Ishikawa (cell line): ENCODE measurements around the gene ARF6.

ENCODE experiments used
- CEBPB ChIP-seq: IDR thresholded peaks from 2 replicates; pipeline ENCODE4 v1.6.1; 2012
- CREB1 ChIP-seq: IDR thresholded peaks from 2 replicates; pipeline ENCODE4 v1.6.1; 2012; ENCODE audit warnings: low read depth
- EGR1 ChIP-seq: IDR thresholded peaks from 2 replicates; pipeline ENCODE4 v1.6.1; 2012
- EP300 ChIP-seq: IDR thresholded peaks from 2 replicates; pipeline ENCODE4 v1.6.1; 2012; ENCODE audit warnings: borderline replicate concordance
- FOXM1 ChIP-seq: IDR thresholded peaks from 2 replicates; pipeline ENCODE4 v1.6.1; 2012; ENCODE audit warnings: low read depth, borderline replicate concordance
- MAX ChIP-seq: IDR thresholded peaks from 2 replicates; pipeline ENCODE4 v1.6.1; 2012
- NFIC ChIP-seq: IDR thresholded peaks from 2 replicates; pipeline ENCODE4 v1.6.1; 2012
- RAD21 ChIP-seq: IDR thresholded peaks from 2 replicates; pipeline ENCODE4 v1.6.1; 2012; ENCODE audit warnings: low read depth
- REST ChIP-seq: IDR thresholded peaks from 2 replicates; pipeline ENCODE4 v1.6.1; 2012; ENCODE audit warnings: low read depth, mild to moderate bottlenecking
- TAF1 ChIP-seq: IDR thresholded peaks from 2 replicates; pipeline ENCODE4 v1.6.1; 2012; ENCODE audit warnings: low read depth, mild to moderate bottlenecking
- TCF12 ChIP-seq: IDR thresholded peaks from 2 replicates; pipeline ENCODE4 v1.6.1; 2012; ENCODE audit warnings: low read depth
- TEAD4 ChIP-seq: IDR thresholded peaks from 2 replicates; pipeline ENCODE4 v1.6.1; 2012
- USF1 ChIP-seq: IDR thresholded peaks from 2 replicates; pipeline ENCODE4 v1.6.1; 2012
- YY1 ChIP-seq: IDR thresholded peaks from 2 replicates; pipeline ENCODE4 v1.6.1; 2012; ENCODE audit warnings: low read depth
- ZBTB7A ChIP-seq: IDR thresholded peaks from 2 replicates; pipeline ENCODE4 v1.6.1; 2012; ENCODE audit warnings: low read depth

The ARF6 gene

GRCh38 chr14:49892301-49892635, 614 bp upstream of the ARF6 start:
- TF ChIP-seq MAX (no peak; the same call in 1 of the 2 replicates), FOXM1 (peak; percentile 10; the same call in 1 of the 2 replicates), EP300 (0 out of 2 replicates have a peak, but pooled peaks have one; percentile 5)

- TF ChIP-seq RAD21 (no peak), EGR1 (peak; percentile 32)
These were observed 679 bp downstream of the ARF6 start for GRCh38 chr14:49893309-49894213.

GRCh38 chr14:49895480-49895879, 2.6 kb downstream of the ARF6 start:
- TF ChIP-seq USF1 (no peak), NFIC (no peak), MAX (no peak), CREB1 (no peak), RAD21 (no peak)

- TF ChIP-seq EP300: no peak
- TF ChIP-seq ZBTB7A: no peak
- TF ChIP-seq TEAD4: no peak
- TF ChIP-seq RAD21: no peak
- TF ChIP-seq TAF1: no peak
- no peak for TF ChIP-seq TCF12
- TF ChIP-seq CREB1: no peak
- no peak for TF ChIP-seq NFIC
- no peak for TF ChIP-seq REST
- TF ChIP-seq FOXM1: no peak
- TF ChIP-seq YY1: no peak
- TF ChIP-seq USF1: no peak
- TF ChIP-seq EGR1: no peak
- TF ChIP-seq MAX: no peak
- no peak for TF ChIP-seq CEBPB
These were observed 4.1 kb downstream of the ARF6 start for GRCh38 chr14:49896966-49897365.

- TF ChIP-seq RAD21: no peak
- no peak for TF ChIP-seq MAX
- TF ChIP-seq EGR1: no peak
- TF ChIP-seq ZBTB7A: no peak
- no peak for TF ChIP-seq TAF1
- TF ChIP-seq TEAD4: no peak
- no peak for TF ChIP-seq TCF12
- TF ChIP-seq REST: no peak
- TF ChIP-seq YY1: no peak
- no peak for TF ChIP-seq NFIC
- no peak for TF ChIP-seq CEBPB
These were observed 4.5 kb downstream of the ARF6 start for GRCh38 chr14:49897414-49897813.

- no peak for TF ChIP-seq NFIC
- no peak for TF ChIP-seq EP300
- no peak for TF ChIP-seq TCF12
- no peak for TF ChIP-seq FOXM1
- no peak for TF ChIP-seq EGR1
- TF ChIP-seq MAX: no peak
- no peak for TF ChIP-seq RAD21
- TF ChIP-seq ZBTB7A: no peak
- no peak for TF ChIP-seq TAF1
- no peak for TF ChIP-seq TEAD4
- TF ChIP-seq USF1: no peak
- TF ChIP-seq CREB1: no peak
- TF ChIP-seq CEBPB: no peak
These were observed 5.1 kb downstream of the ARF6 start for GRCh38 chr14:49897965-49898364.
